ENCODE data around the gene ADGRL2.

Gene ADGRL2

DNA sequence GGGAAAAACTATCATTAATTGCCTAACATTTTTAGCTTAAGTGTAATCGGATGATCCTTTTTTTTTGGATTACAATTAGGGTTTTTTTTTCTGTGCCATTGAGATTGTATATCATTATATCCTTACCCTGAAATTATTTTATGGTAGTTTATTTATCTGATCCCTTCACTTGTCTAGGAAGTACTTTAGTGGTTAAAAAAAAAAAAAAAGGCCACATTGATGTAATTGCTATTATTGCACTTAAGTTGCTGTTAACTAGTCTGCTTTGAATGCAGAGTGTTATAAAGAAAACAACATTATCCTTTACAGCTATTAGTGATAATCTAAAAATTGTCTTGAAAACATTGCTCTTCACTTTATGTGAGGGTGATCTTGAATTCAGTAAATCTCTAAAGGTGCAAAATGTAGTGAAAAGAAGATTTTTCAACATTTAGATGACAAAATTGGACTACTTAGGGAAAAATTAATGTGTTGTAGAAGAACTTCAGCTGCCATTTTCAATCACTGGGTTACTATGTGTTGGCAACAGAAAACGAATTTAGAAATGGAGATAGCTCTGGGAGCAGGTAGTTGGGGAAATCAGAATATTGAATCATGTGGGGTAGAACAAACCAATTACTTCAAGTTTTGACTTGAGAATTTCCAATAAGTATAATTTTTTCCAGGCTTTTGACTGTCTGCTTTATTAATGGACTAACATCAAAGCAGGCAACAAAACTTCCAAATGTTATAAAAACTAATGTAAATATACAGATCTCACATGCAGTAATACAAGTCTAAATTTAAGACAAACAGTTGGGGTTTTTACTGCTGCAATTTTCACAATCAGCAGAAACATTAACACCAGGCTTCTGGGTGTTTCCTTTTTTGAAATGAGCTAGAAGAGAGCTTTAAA is 5.0 kb downstream of the ADGRL2 start (continued):
- TF ChIP-seq, protein P1, sequence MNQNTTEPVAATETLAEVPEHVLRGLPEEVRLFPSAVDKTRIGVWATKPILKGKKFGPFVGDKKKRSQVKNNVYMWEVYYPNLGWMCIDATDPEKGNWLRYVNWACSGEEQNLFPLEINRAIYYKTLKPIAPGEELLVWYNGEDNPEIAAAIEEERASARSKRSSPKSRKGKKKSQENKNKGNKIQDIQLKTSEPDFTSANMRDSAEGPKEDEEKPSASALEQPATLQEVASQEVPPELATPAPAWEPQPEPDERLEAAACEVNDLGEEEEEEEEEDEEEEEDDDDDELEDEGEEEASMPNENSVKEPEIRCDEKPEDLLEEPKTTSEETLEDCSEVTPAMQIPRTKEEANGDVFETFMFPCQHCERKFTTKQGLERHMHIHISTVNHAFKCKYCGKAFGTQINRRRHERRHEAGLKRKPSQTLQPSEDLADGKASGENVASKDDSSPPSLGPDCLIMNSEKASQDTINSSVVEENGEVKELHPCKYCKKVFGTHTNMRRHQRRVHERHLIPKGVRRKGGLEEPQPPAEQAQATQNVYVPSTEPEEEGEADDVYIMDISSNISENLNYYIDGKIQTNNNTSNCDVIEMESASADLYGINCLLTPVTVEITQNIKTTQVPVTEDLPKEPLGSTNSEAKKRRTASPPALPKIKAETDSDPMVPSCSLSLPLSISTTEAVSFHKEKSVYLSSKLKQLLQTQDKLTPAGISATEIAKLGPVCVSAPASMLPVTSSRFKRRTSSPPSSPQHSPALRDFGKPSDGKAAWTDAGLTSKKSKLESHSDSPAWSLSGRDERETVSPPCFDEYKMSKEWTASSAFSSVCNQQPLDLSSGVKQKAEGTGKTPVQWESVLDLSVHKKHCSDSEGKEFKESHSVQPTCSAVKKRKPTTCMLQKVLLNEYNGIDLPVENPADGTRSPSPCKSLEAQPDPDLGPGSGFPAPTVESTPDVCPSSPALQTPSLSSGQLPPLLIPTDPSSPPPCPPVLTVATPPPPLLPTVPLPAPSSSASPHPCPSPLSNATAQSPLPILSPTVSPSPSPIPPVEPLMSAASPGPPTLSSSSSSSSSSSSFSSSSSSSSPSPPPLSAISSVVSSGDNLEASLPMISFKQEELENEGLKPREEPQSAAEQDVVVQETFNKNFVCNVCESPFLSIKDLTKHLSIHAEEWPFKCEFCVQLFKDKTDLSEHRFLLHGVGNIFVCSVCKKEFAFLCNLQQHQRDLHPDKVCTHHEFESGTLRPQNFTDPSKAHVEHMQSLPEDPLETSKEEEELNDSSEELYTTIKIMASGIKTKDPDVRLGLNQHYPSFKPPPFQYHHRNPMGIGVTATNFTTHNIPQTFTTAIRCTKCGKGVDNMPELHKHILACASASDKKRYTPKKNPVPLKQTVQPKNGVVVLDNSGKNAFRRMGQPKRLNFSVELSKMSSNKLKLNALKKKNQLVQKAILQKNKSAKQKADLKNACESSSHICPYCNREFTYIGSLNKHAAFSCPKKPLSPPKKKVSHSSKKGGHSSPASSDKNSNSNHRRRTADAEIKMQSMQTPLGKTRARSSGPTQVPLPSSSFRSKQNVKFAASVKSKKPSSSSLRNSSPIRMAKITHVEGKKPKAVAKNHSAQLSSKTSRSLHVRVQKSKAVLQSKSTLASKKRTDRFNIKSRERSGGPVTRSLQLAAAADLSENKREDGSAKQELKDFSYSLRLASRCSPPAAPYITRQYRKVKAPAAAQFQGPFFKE (tag by site-specific recombination; IDR thresholded peaks at IDR 0.05; ENCODE audit: borderline replicate concordance), result no peak
- TF ChIP-seq, protein P2, sequence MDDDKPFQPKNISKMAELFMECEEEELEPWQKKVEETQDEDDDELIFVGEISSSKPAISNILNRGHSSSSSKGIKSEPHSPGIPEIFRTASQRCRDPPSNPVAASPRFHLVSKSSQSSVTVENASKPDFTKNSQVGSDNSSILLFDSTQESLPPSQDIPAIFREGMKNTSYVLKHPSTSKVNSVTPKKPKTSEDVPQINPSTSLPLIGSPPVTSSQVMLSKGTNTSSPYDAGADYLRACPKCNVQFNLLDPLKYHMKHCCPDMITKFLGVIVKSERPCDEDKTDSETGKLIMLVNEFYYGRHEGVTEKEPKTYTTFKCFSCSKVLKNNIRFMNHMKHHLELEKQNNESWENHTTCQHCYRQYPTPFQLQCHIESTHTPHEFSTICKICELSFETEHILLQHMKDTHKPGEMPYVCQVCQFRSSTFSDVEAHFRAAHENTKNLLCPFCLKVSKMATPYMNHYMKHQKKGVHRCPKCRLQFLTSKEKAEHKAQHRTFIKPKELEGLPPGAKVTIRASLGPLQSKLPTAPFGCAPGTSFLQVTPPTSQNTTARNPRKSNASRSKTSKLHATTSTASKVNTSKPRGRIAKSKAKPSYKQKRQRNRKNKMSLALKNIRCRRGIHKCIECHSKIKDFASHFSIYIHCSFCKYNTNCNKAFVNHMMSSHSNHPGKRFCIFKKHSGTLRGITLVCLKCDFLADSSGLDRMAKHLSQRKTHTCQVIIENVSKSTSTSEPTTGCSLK (tag by site-specific recombination; IDR thresholded peaks at IDR 0.05), result no peak
- TF ChIP-seq PRDM6 (tag by site-specific recombination; IDR thresholded peaks at IDR 0.05), result peak; percentile 91
- TF ChIP-seq ZBTB20 (tag by site-specific recombination; IDR thresholded peaks at IDR 0.05), result no peak
- no peak for TF ChIP-seq ZNF530 (tag by site-specific recombination; IDR thresholded peaks at IDR 0.05; ENCODE audit: low read depth)
- no peak for TF ChIP-seq ZNF398 (tag by site-specific recombination; IDR thresholded peaks at IDR 0.05)
- no peak for TF ChIP-seq ZNF658 (tag by site-specific recombination; IDR thresholded peaks at IDR 0.05)
- no peak for TF ChIP-seq ZNF19 (tag by site-specific recombination; IDR thresholded peaks at IDR 0.05; ENCODE audit: low read depth)
- TF ChIP-seq FEZF1 (tag by site-specific recombination; IDR thresholded peaks at IDR 0.05), result peak; percentile 71
- TF ChIP-seq, protein P3, sequence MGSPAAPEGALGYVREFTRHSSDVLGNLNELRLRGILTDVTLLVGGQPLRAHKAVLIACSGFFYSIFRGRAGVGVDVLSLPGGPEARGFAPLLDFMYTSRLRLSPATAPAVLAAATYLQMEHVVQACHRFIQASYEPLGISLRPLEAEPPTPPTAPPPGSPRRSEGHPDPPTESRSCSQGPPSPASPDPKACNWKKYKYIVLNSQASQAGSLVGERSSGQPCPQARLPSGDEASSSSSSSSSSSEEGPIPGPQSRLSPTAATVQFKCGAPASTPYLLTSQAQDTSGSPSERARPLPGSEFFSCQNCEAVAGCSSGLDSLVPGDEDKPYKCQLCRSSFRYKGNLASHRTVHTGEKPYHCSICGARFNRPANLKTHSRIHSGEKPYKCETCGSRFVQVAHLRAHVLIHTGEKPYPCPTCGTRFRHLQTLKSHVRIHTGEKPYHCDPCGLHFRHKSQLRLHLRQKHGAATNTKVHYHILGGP (tag by site-specific recombination; IDR thresholded peaks at IDR 0.05), result no peak
- no peak for TF ChIP-seq ZNF785 (tag by site-specific recombination; IDR thresholded peaks at IDR 0.05)
- peak; percentile 26; the same call in 1 of the 2 replicates for TF ChIP-seq GLIS1 (tag by site-specific recombination; IDR thresholded peaks at IDR 0.05)
- no peak for TF ChIP-seq SETDB1 (IDR thresholded peaks at IDR 0.05; ENCODE audit: insufficient read length, low read length)
- TF ChIP-seq ZNF394 (tag by site-specific recombination; IDR thresholded peaks at IDR 0.05; ENCODE audit: borderline replicate concordance), result no peak
- TF ChIP-seq GLIS2 (tag by site-specific recombination; IDR thresholded peaks at IDR 0.05), result no peak
- TF ChIP-seq ZNF426 (tag by site-specific recombination; IDR thresholded peaks at IDR 0.05), result no peak
- TF ChIP-seq ZNF670 (tag by site-specific recombination; IDR thresholded peaks at IDR 0.05; ENCODE audit: low read depth), result no peak
- TF ChIP-seq KLF17 (tag by site-specific recombination; IDR thresholded peaks at IDR 0.05), result no peak
- no peak for TF ChIP-seq ZNF777 (tag by site-specific recombination; IDR thresholded peaks at IDR 0.05; ENCODE audit: borderline replicate concordance)
- TF ChIP-seq ZNF2 (tag by site-specific recombination; IDR thresholded peaks at IDR 0.05), result no peak
- TF ChIP-seq SCRT2 (tag by site-specific recombination; IDR thresholded peaks at IDR 0.05), result no peak
- TF ChIP-seq PRDM1 (tag by site-specific recombination; IDR thresholded peaks at IDR 0.05), result 0 out of 2 replicates have a peak, but pooled peaks have one; percentile 7
- peak; percentile 64; the same call in 1 of the 2 replicates for TF ChIP-seq OSR2 (tag by site-specific recombination; IDR thresholded peaks at IDR 0.05)
